HG02623 (cell line): Measurements from ENCODE around the gene FGF11.

ENCODE experiments used
- ATAC-seq: cut with Tn5 transposase; IDR thresholded peaks from one replicate; pipeline ENCODE4 v1.9.1; 2021; ENCODE audit warnings: moderate library complexity; ENCODE audit not compliant: unreplicated experiment

FGF11 gene

GRCh38 chr17:7429722-7430121 lies 9.6 kb upstream of the FGF11 start:
- ATAC-seq = no peak

- no peak for ATAC-seq
Observed at GRCh38 chr17:7431231-7431630, 8.1 kb upstream of the FGF11 start.

- ATAC-seq = no peak
Observed at GRCh38 chr17:7432296-7432695, 7.0 kb upstream of the FGF11 start.

- ATAC-seq = peak; percentile 3
Observed at GRCh38 chr17:7435676-7436555, 3.4 kb upstream of the FGF11 start.

GRCh38 chr17:7436556-7437368 lies 2.5 kb upstream of the FGF11 start:
- no peak for ATAC-seq

- no peak for ATAC-seq
Observed at GRCh38 chr17:7437369-7437863, 1.9 kb upstream of the FGF11 start.

- ATAC-seq = no peak
Observed at GRCh38 chr17:7437950-7438614, 1.2 kb upstream of the FGF11 start.

- no peak for ATAC-seq
Observed at GRCh38 chr17:7438656-7439460, 454 bp upstream of the FGF11 start.

- ATAC-seq = no peak
Observed at GRCh38 chr17:7440113-7440833, 961 bp downstream of the FGF11 start.

GRCh38 chr17:7440834-7441195 lies 1.5 kb downstream of the FGF11 start:
- ATAC-seq = no peak

GRCh38 chr17:7441266-7441665 lies 2.0 kb downstream of the FGF11 start:
- no peak for ATAC-seq

GRCh38 chr17:7442142-7442541 lies 2.8 kb downstream of the FGF11 start:
- no peak for ATAC-seq

GRCh38 chr17:7443499-7444485 lies 4.5 kb downstream of the FGF11 start:
- ATAC-seq = no peak

- no peak for ATAC-seq
Observed at GRCh38 chr17:7444682-7445618, 5.6 kb downstream of the FGF11 start, which contains the start of gene CHRNB1. CHRNB1 (plus strand) TSS chr17:7445061; CDS start chr17:7445128, 67 bp downstream.

- no peak for ATAC-seq
Observed at GRCh38 chr17:7445619-7445968, 6.3 kb downstream of the FGF11 start.

- no peak for ATAC-seq
Observed at GRCh38 chr17:7448461-7448860, 9.1 kb downstream of the FGF11 start.

- ATAC-seq = no peak
Observed at GRCh38 chr17:7459961-7460545, 20.7 kb downstream of the FGF11 start.
